Endodermal cell (in vitro differentiated cells): Measurements from ENCODE around the gene TMEM116. TPM values are rescaled to one million over a fixed set of nuclear protein-coding genes. Genes with fewer than 3 reads are reported as not detected.

Source experiments
- DNase-seq: peaks from one replicate; pipeline ENCODE4 v3.0.0-alpha.2; 2017
- H3K27ac ChIP-seq: 2 replicates; pipeline ENCODE4 v1.5.1; 2013; ENCODE audit warnings: mild to moderate bottlenecking, low read depth, low read length, moderate library complexity
- H3K27me3 ChIP-seq: 2 replicates; pipeline ENCODE4 v1.6.1; 2013; ENCODE audit warnings: mild to moderate bottlenecking, low read length, moderate library complexity; ENCODE audit not compliant: insufficient read depth, control insufficient read depth, poor library complexity, severe bottlenecking
- H3K36me3 ChIP-seq: 2 replicates; pipeline ENCODE4 v1.7.0; 2013; ENCODE audit warnings: mild to moderate bottlenecking, low read length, moderate library complexity; ENCODE audit not compliant: control insufficient read depth, insufficient read depth
- H3K4me1 ChIP-seq: one replicate; pipeline ENCODE4 v1.7.0; 2013; ENCODE audit warnings: low read length; ENCODE audit not compliant: control insufficient read depth, insufficient read depth
- H3K4me3 ChIP-seq: 2 replicates; pipeline ENCODE4 v1.5.1; 2013; ENCODE audit warnings: mild to moderate bottlenecking, low read length, moderate library complexity
- H3K9ac ChIP-seq: 2 replicates; pipeline ENCODE4 v1.6.1; 2013; ENCODE audit warnings: mild to moderate bottlenecking, low read length, moderate library complexity; ENCODE audit not compliant: poor library complexity, severe bottlenecking; ENCODE audit errors: extremely low read depth
- H3K9me3 ChIP-seq: 2 replicates; pipeline ENCODE4 v1.6.1; 2013; ENCODE audit warnings: mild to moderate bottlenecking, low read length, moderate library complexity; ENCODE audit not compliant: control insufficient read depth
- H3K27ac Mint-ChIP-seq: 2 replicates; pipeline ENCODE4 v1.8.0; 2020; ENCODE audit warnings: mixed read lengths
- H3K27me3 Mint-ChIP-seq: 2 replicates; pipeline ENCODE4 v1.8.0; 2021; ENCODE audit warnings: mild to moderate bottlenecking, mixed read lengths; ENCODE audit not compliant: insufficient read depth
- H3K36me3 Mint-ChIP-seq: 2 replicates; pipeline ENCODE4 v1.8.0; 2020; ENCODE audit warnings: low read depth, mixed read lengths
- H3K4me1 Mint-ChIP-seq: 2 replicates; pipeline ENCODE4 v1.8.0; 2020; ENCODE audit warnings: mixed read lengths
- H3K4me3 Mint-ChIP-seq: 2 replicates; pipeline ENCODE4 v1.8.0; 2020; ENCODE audit warnings: mild to moderate bottlenecking, moderate library complexity, mixed read lengths
- H3K9me3 Mint-ChIP-seq: 2 replicates; pipeline ENCODE4 v1.8.0; 2020; ENCODE audit warnings: mild to moderate bottlenecking, mixed read lengths
- CTCF ChIP-seq: fragments of 200-600 bp; sonication (generic); conservative IDR thresholded peaks from 2 replicates; pipeline ENCODE4 v1.5.0; 2021; ENCODE audit warnings: antibody characterized with exemption, mild to moderate bottlenecking
- WGBS, 2 experiments: methylation state at CpG; one replicate each; pipeline versions ENCODE4 v1.1.5 to v1.1.7; 2013; ENCODE audit warnings: missing lambda C conversion rate in 2 of 2, mixed read lengths in 1 of 2; ENCODE audit not compliant: insufficient coverage in 1 of 2, insufficient read length in 1 of 2; 5-methylcytosine and 5-hydroxymethylcytosine counted together
- total RNA-seq, 2 donors: library from RNA; stranded (reverse); fragmentation: NEBNext Ultra II Directional in 1 of 2; extraction: Animal tissue kit (Norgen Biotek cat#: 25700) in 1 of 2; gene quantifications; 2 replicates in 1 of 2; 3 replicates in 1 of 2; pipeline ENCODE4 v1.2.1, GENCODE V29; 2021

Gene TMEM116
- total RNA-seq, 2 donors from 2014 or later: 13.1 to 17.0 TPM

GRCh38 chr12:112018571-112019237 is 5.7 kb upstream of the TMEM116 start:
- WGBS, 2 experiments: 93 to 100% methylated on average over 1 to 2 of the region's 2 CpGs
- peaks cover 69% of the 10 kb centered on the region for H3K36me3 Mint-ChIP-seq
- H3K27ac ChIP-seq: no peak overlapping the region

GRCh38 chr12:112017041-112017440 is 4.1 kb upstream of the TMEM116 start:
- Histone ChIP-seq H3K27ac (no peak overlapping the region), H3K4me1 (no peaks in the 10 kb centered on the region), H3K4me3 (no peak overlapping the region), H3K36me3 (peaks cover 72% of the 10 kb centered on the region), H3K27me3 (no peaks in the 10 kb centered on the region), H3K9ac (no peak overlapping the region), H3K9me3 (peaks cover 10% of the 10 kb centered on the region)
- H3K4me1 Mint-ChIP-seq: peaks cover 11% of the 10 kb centered on the region
- H3K27ac Mint-ChIP-seq: no peak overlapping the region
- no peak overlapping the region for H3K4me3 Mint-ChIP-seq
- H3K36me3 Mint-ChIP-seq: peaks cover 62% of the 10 kb centered on the region
- no peak for DNase-seq
- 100% methylated on average over 1 of the region's 1 CpG; no CpG with 5 or more reads in 1 of the 2 experiments for WGBS, 2 experiments
- H3K9me3 Mint-ChIP-seq: peaks cover 8% of the 10 kb centered on the region
- H3K27me3 Mint-ChIP-seq: no peaks in the 10 kb centered on the region
- TF ChIP-seq CTCF: no peak

More at GRCh38 chr12:112018571-112019237, 5.7 kb upstream of the TMEM116 start:
- Histone ChIP-seq H3K9ac (no peak overlapping the region), H3K27me3 (no peaks in the 10 kb centered on the region), H3K4me1 (no peaks in the 10 kb centered on the region), H3K36me3 (peaks cover 87% of the 10 kb centered on the region), H3K9me3 (peaks cover 10% of the 10 kb centered on the region), H3K4me3 (no peak overlapping the region)
- no peaks in the 10 kb centered on the region for H3K27me3 Mint-ChIP-seq
- peak overlapping the region; percentile 12 for H3K27ac Mint-ChIP-seq
- peaks cover 8% of the 10 kb centered on the region for H3K9me3 Mint-ChIP-seq
- H3K4me3 Mint-ChIP-seq: no peak overlapping the region
- no peak for DNase-seq
- peaks cover 10% of the 10 kb centered on the region for H3K4me1 Mint-ChIP-seq
- TF ChIP-seq CTCF: no peak

GRCh38 chr12:112015938-112016337 is 3.0 kb upstream of the TMEM116 start:
- H3K9me3 Mint-ChIP-seq: peaks cover 8% of the 10 kb centered on the region
- 97% methylated on average over 6 of the region's 6 CpGs for WGBS, 2 experiments
- Histone ChIP-seq H3K4me1 (no peaks in the 10 kb centered on the region), H3K4me3 (peak overlapping the region; percentile 31), H3K9ac (no peak overlapping the region), H3K27me3 (no peaks in the 10 kb centered on the region), H3K36me3 (peaks cover 61% of the 10 kb centered on the region), H3K27ac (no peak overlapping the region), H3K9me3 (peaks cover 16% of the 10 kb centered on the region)
- DNase-seq: no peak
- peaks cover 21% of the 10 kb centered on the region for H3K4me1 Mint-ChIP-seq
- TF ChIP-seq CTCF: no peak
- no peaks in the 10 kb centered on the region for H3K27me3 Mint-ChIP-seq
- peak overlapping the region; percentile 82 for H3K4me3 Mint-ChIP-seq
- H3K27ac Mint-ChIP-seq: peak overlapping the region; percentile 19
- H3K36me3 Mint-ChIP-seq: peaks cover 58% of the 10 kb centered on the region
